Karpas-422 (cell line): Measurements from ENCODE around the gene MMP23B. TPM values are rescaled to one million over a fixed set of nuclear protein-coding genes. Genes with fewer than 3 reads are reported as not detected.

Experiments
- DNase-seq: peaks from one replicate; pipeline ENCODE4 v3.0.0-alpha.2; 2015
- H2AFZ ChIP-seq: fragments of 200-600 bp; sonication (generic); 2 replicates; pipeline ENCODE4 v1.6.1; 2014; ENCODE audit warnings: antibody characterized with exemption, low read length, mixed read lengths
- H3K27ac ChIP-seq: fragments of 200-600 bp; sonication (generic); 2 replicates; pipeline ENCODE4 v1.5.1; 2014; ENCODE audit warnings: mild to moderate bottlenecking, low read length, moderate library complexity
- H3K27me3 ChIP-seq: fragments of 200-600 bp; sonication (generic); 2 replicates; pipeline ENCODE4 v1.6.1; 2014; ENCODE audit warnings: low read length, mixed read lengths
- H3K36me3 ChIP-seq: fragments of 200-600 bp; sonication (generic); 2 replicates; pipeline ENCODE4 v1.6.1; 2014; ENCODE audit warnings: low read length, mixed read lengths; ENCODE audit not compliant: insufficient read depth
- H3K4me1 ChIP-seq: fragments of 200-600 bp; sonication (generic); 2 replicates; pipeline ENCODE4 v1.6.1; 2014; ENCODE audit warnings: mild to moderate bottlenecking, low read length, mixed read lengths
- H3K4me2 ChIP-seq: fragments of 200-600 bp; sonication (generic); 2 replicates; pipeline ENCODE4 v1.6.1; 2014; ENCODE audit warnings: low read length, low read depth, mild to moderate bottlenecking; ENCODE audit not compliant: poor library complexity, severe bottlenecking
- H3K4me3 ChIP-seq: fragments of 200-600 bp; sonication (generic); 2 replicates; pipeline ENCODE4 v1.5.1; 2014; ENCODE audit warnings: mild to moderate bottlenecking, antibody characterized with exemption, low read length, mixed read lengths
- H3K79me2 ChIP-seq: fragments of 200-600 bp; sonication (generic); 2 replicates; pipeline ENCODE4 v1.6.1; 2014; ENCODE audit warnings: mild to moderate bottlenecking, low read length, mixed read lengths
- H3K9ac ChIP-seq: fragments of 200-600 bp; sonication (generic); 2 replicates; pipeline ENCODE4 v1.6.0; 2014; ENCODE audit warnings: low read length
- H3K9me2 ChIP-seq: fragments of 200-600 bp; sonication (generic), shearing (Covaris generic); replicated peaks from 2 replicates; pipeline ENCODE4 v1.6.0; 2014; ENCODE audit warnings: mild to moderate bottlenecking, low read length, moderate library complexity; ENCODE audit not compliant: insufficient read depth
- H3K9me3 ChIP-seq: fragments of 300-700, 200-600 bp; sonication (generic); 2 replicates; pipeline ENCODE4 v1.6.1; 2014; ENCODE audit warnings: low read length, mixed read lengths
- H4K20me1 ChIP-seq: fragments of 200-600 bp; sonication (generic); 2 replicates; pipeline ENCODE4 v1.6.1; 2014; ENCODE audit warnings: mild to moderate bottlenecking, antibody characterized with exemption, low read length, low read depth; ENCODE audit not compliant: insufficient read depth
- total RNA-seq: library from RNA; depleted of rRNA; stranded (reverse); fragments of >200 nt; shearing (Covaris generic); gene quantifications from 2 replicates; pipeline ENCODE4 v1.2.3, GENCODE V29; 2014; ENCODE audit warnings: low replicate concordance

The MMP23B gene
- total RNA-seq, 1 experiment from 2014 or later: 1.3 TPM

DNA sequence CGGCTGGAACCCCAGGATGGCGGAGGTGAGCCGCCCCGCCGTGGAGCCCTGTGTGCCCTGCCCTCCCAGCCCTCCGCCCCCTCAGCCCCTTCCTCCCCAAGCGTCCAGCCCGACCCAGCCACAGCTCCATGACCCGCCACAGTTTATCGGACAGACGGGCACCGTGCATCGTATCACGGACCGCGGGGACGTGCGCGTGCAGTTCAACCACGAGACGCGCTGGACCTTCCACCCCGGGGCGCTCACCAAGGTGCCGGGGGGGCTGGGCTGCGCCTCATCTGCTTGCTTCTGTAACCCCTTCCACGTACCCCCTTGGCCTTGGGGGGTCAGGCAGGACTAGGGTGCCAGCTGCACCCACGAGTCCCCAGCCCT, 6.6 kb upstream of the MMP23B start:
- Histone ChIP-seq H3K9ac (no peak overlapping the region), H3K9me2 (no peaks in the 10 kb centered on the region), H4K20me1 (peaks cover 5% of the 10 kb centered on the region; the same call in 1 of the 2 replicates), H2AFZ (no peak overlapping the region), H3K27me3 (no peaks in the 10 kb centered on the region), H3K79me2 (no peaks in the 10 kb centered on the region), H3K4me2 (no peak overlapping the region), H3K27ac (no peak overlapping the region), H3K9me3 (no peaks in the 10 kb centered on the region), H3K4me1 (peaks cover 18% of the 10 kb centered on the region), H3K4me3 (no peak overlapping the region), H3K36me3 (no peaks in the 10 kb centered on the region)
- no peak for DNase-seq

GRCh38 chr1:1625824-1626206, 6.2 kb upstream of the MMP23B start:
- Histone ChIP-seq H3K9ac (no peak overlapping the region), H3K4me1 (peaks cover 22% of the 10 kb centered on the region), H3K4me2 (no peak overlapping the region), H2AFZ (no peak overlapping the region), H3K4me3 (no peak overlapping the region), H3K27me3 (no peaks in the 10 kb centered on the region), H3K36me3 (no peaks in the 10 kb centered on the region), H4K20me1 (peaks cover 2% of the 10 kb centered on the region; the same call in 1 of the 2 replicates), H3K9me3 (no peaks in the 10 kb centered on the region), H3K9me2 (no peaks in the 10 kb centered on the region), H3K27ac (no peak overlapping the region), H3K79me2 (no peaks in the 10 kb centered on the region)
- DNase-seq: no peak

DNA sequence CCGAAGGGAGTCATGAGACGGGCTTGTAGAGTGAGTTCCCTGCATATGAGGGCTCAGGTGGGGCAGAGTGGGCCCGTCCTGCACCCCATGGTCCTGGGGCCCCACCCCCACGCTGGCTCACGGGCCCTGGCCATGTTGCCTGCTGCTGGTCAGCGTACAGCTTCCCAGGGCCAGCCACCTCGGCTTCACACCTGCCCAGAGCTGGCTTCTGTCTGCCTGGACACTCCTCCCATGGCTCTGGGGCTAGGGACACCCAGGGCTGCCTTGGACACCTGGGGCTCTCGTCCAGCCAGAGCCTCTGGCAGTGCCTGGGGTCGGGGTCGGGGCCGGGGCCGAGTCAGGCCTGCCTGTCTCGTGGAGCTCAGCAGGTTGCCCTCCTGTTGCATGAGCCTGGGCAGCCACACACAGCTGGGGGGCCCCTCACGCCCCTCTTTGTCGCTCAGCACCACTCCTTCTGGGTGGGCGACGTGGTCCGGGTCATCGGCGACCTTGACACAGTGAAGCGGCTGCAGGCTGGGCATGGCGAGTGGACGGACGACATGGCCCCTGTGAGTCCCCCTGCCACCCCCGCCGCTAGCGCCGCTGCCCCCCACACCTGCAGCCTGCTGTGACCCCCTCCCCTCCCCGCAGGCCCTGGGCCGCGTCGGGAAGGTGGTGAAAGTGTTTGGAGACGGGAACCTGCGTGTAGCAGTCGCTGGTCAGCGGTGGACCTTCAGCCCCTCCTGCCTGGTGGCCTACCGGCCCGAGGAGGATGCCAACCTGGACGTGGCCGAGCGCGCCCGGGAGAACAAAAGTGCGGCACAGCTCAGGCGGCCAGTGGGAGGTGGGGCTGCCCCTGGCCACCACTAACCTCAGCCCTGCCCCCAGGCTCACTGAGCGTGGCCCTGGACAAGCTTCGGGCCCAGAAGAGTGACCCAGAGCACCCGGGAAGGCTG, 5.5 kb upstream of the MMP23B start:
- DNase-seq: no peak

DNA sequence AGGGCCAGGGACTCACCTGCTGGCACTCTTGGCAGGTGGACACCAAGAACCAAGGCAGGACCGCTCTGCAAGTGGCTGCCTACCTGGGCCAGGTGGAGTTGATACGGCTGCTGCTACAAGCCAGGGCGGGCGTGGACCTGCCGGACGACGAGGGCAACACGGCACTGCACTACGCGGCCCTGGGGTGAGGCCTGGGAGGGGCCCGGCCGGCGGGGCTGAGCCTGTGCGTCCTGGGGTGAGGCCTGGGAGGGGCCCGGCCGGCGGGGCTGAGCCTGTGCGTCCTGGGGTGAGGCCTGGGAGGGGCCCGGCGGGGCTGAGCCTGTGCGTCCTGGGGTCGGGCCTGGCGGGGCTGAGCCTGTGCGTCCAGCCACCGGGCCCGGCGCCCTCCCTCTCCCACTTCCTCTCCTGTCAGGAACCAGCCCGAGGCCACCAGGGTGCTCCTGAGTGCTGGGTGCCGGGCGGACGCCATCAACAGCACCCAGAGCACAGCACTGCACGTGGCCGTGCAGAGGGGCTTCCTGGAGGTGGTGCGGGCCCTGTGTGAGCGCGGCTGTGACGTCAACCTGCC, 4.6 kb upstream of the MMP23B start:
- Histone ChIP-seq H3K4me1 (peaks cover 22% of the 10 kb centered on the region), H3K9me3 (no peaks in the 10 kb centered on the region), H3K4me3 (no peak overlapping the region), H3K27me3 (no peaks in the 10 kb centered on the region), H3K4me2 (no peak overlapping the region), H3K9ac (no peak overlapping the region), H3K36me3 (no peaks in the 10 kb centered on the region), H3K79me2 (no peaks in the 10 kb centered on the region), H3K9me2 (no peaks in the 10 kb centered on the region), H4K20me1 (no peaks in the 10 kb centered on the region), H3K27ac (no peak overlapping the region), H2AFZ (no peak overlapping the region)
- DNase-seq: no peak

More for the DNA sequence above, 5.5 kb upstream of the MMP23B start:
- Histone ChIP-seq H4K20me1 (no peaks in the 10 kb centered on the region), H3K36me3 (no peaks in the 10 kb centered on the region), H3K27ac (no peak overlapping the region), H2AFZ (no peak overlapping the region), H3K27me3 (no peaks in the 10 kb centered on the region), H3K9me2 (no peaks in the 10 kb centered on the region), H3K4me3 (no peak overlapping the region), H3K9ac (no peak overlapping the region), H3K4me1 (peaks cover 22% of the 10 kb centered on the region), H3K4me2 (no peak overlapping the region), H3K79me2 (no peaks in the 10 kb centered on the region), H3K9me3 (no peaks in the 10 kb centered on the region)

DNA sequence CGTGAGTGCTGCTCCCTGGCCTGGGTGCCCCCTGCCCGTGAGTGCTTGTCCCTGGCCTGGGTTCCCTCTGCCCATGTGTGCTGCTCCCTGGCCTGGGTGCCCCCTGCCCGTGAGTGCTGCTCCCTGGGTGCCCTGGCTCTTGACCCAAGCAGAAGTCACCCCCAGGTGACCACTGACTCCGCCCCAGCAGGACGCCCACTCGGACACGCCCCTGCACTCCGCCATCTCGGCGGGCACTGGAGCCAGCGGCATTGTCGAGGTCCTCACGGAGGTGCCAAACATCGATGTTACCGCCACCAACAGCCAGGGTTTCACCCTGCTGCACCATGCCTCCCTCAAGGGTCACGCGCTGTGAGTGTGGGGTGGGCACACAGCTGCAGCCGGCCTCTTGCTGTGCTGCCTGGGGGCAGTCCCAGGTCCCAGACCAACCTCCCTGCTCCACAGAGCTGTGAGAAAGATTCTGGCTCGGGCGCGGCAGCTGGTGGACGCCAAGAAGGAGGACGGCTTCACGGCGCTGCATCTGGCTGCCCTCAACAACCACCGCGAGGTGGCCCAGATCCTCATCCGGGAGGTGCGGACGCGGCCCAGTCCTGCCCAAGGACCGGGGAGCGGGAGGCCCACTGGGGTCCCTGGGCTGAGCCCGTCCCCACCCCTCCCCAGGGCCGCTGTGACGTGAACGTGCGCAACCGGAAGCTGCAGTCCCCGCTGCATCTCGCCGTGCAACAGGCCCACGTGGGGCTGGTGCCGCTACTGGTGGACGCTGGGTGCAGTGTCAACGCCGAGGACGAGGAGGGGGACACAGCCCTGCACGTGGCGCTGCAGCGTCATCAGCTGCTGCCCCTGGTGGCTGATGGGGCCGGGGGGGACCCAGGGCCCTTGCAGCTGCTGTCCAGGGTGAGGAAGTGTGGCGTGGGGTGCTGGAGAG, 3.9 kb upstream of the MMP23B start:
- peak overlapping the region; percentile 79 for H3K9ac ChIP-seq
- H3K4me1 ChIP-seq: peaks cover 22% of the 10 kb centered on the region
- peak overlapping the region; percentile 88 for H3K4me2 ChIP-seq
- no peaks in the 10 kb centered on the region for H3K79me2 ChIP-seq
- no peak overlapping the region; the same call in 1 of the 2 replicates for H3K27ac ChIP-seq
- no peaks in the 10 kb centered on the region for H3K9me3 ChIP-seq
- no peaks in the 10 kb centered on the region for H3K9me2 ChIP-seq
- DNase-seq: no peak
- no peaks in the 10 kb centered on the region for H4K20me1 ChIP-seq
- no peaks in the 10 kb centered on the region for H3K27me3 ChIP-seq
- H2AFZ ChIP-seq: no peak overlapping the region
- peak overlapping the region; percentile 82; the same call in 1 of the 2 replicates for H3K4me3 ChIP-seq
- H3K36me3 ChIP-seq: no peaks in the 10 kb centered on the region

DNA sequence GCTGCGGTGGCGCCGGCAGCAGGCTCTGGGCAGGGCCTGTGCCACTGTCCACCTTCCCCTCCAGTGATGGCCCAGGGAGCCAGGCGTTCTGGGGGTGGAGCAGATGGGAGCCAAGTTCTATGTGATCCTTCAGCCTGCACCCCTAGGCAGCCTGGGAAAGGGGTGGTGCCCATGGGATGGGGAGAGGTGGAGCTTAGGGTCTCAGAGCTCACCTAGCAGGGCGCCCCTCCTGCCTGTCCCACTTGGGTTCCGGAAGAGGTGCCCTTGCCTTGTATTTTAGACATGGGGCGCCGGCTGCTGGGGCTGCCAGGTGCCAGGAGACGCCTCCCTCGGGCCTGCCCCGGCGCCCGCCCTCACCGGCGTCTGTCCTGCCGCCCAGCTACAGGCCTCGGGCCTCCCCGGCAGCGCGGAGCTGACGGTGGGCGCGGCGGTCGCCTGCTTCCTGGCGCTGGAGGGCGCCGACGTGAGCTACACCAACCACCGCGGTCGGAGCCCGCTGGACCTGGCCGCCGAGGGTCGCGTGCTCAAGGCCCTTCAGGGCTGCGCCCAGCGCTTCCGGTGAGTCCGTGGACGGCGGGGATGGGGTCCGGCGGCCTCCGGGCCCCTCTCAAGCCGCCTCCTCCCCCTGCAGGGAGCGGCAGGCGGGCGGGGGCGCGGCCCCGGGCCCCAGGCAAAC, 3.1 kb upstream of the MMP23B start:
- Histone ChIP-seq H3K36me3 (no peaks in the 10 kb centered on the region), H3K27me3 (no peaks in the 10 kb centered on the region), H3K4me2 (peak overlapping the region; percentile 88), H3K9me2 (no peaks in the 10 kb centered on the region), H3K9ac (peak overlapping the region; percentile 79), H3K27ac (peak overlapping the region; percentile 61), H3K9me3 (no peaks in the 10 kb centered on the region), H3K4me1 (peaks cover 22% of the 10 kb centered on the region), H4K20me1 (no peaks in the 10 kb centered on the region), H2AFZ (peak overlapping the region; percentile 75), H3K4me3 (peak overlapping the region; percentile 82), H3K79me2 (no peaks in the 10 kb centered on the region)
- peak; percentile 88 for DNase-seq

DNA sequence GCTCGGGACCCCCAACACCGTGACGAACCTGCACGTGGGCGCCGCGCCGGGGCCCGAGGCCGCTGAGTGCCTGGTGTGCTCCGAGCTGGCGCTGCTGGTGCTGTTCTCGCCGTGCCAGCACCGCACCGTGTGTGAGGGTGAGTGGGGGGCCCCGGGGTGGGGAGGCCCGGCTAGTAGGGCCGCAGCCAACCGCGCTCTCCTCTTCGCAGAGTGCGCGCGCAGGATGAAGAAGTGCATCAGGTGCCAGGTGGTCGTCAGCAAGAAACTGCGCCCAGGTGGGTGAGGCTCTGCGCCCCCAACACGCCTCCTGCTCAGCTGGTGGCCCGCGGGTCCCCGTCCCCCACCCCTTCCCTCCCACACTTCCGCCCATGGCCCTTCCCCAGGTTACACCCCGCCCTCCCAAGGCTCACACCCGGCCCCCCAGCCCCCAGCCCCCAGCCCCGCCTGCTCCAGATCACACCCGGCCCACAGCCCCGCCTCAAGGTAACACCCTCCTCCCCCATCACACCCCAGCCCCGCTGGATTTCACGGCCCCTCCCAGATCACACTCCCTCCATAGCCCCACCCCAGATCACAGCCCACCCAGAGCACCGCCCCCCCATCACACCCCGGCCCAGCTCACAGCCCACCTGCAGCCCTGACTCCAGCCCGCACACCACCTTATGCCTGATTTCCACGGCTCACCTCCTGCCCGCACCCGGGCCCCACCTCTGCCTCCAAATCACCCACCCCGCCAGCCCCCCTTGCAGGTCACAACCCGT, 2.4 kb upstream of the MMP23B start:
- peak overlapping the region; percentile 75; the same call in 1 of the 2 replicates for H2AFZ ChIP-seq

More for the DNA sequence above, 2.4 kb upstream of the MMP23B start:
- Histone ChIP-seq H3K27me3 (no peaks in the 10 kb centered on the region), H3K79me2 (no peaks in the 10 kb centered on the region), H3K4me2 (peak overlapping the region; percentile 88), H3K4me1 (peaks cover 22% of the 10 kb centered on the region), H3K9me3 (no peaks in the 10 kb centered on the region), H3K9me2 (no peaks in the 10 kb centered on the region), H3K36me3 (no peaks in the 10 kb centered on the region), H3K27ac (peak overlapping the region; percentile 61), H4K20me1 (no peaks in the 10 kb centered on the region), H3K9ac (peak overlapping the region; percentile 79), H3K4me3 (peak overlapping the region; percentile 82)
- peak; percentile 85 for DNase-seq
